GM19463 (cell line): ENCODE results near the gene ARMC9.

Experiments used
- ATAC-seq: cut with Tn5 transposase; IDR thresholded peaks from one replicate; pipeline ENCODE4 v1.9.1; 2021; ENCODE audit warnings: mild to moderate bottlenecking, moderate library complexity; ENCODE audit not compliant: unreplicated experiment

Gene ARMC9

GRCh38 chr2:231410293-231411004, 212.0 kb downstream of the ARMC9 start:
- no peak for ATAC-seq

GRCh38 chr2:231411237-231411636, 212.8 kb downstream of the ARMC9 start:
- no peak for ATAC-seq

GRCh38 chr2:231411831-231412617, 213.6 kb downstream of the ARMC9 start:
- peak; percentile 99 for ATAC-seq

- ATAC-seq = no peak
These were observed 214.2 kb downstream of the ARMC9 start for GRCh38 chr2:231412618-231412963.

- ATAC-seq = no peak
These were observed 215.0 kb downstream of the ARMC9 start for GRCh38 chr2:231413456-231413855.

GRCh38 chr2:231413921-231414476, 215.6 kb downstream of the ARMC9 start:
- ATAC-seq = no peak

GRCh38 chr2:231415029-231415428, 216.6 kb downstream of the ARMC9 start:
- no peak for ATAC-seq

- ATAC-seq = no peak
These were observed 220.6 kb downstream of the ARMC9 start for GRCh38 chr2:231418820-231419640.

GRCh38 chr2:231421051-231421580, 222.7 kb downstream of the ARMC9 start:
- ATAC-seq = no peak

GRCh38 chr2:231422056-231422455, 223.6 kb downstream of the ARMC9 start:
- no peak for ATAC-seq

GRCh38 chr2:231423176-231423575, 224.7 kb downstream of the ARMC9 start:
- no peak for ATAC-seq
